WTC11 (cell line): ENCODE data around the gene ZNF266. TPM values are rescaled to one million over a fixed set of nuclear protein-coding genes. Genes with fewer than 3 reads are reported as not detected.

ENCODE experiments used
- ATAC-seq: fragments of 200-7000 bp; cut with Tn5 transposase; 2 replicates; pipeline ENCODE4 v1.10.0; 2021; ENCODE audit warnings: mild to moderate bottlenecking, moderate library complexity
- CTCF ChIA-PET: fragments of 300-600 bp; sonication (Branson Sonifier 250); formaldehyde crosslinking; loops from one replicate; lab custom pipeline; 2021; ENCODE audit warnings: antibody characterized with exemption; lab: Charles Lee
- POLR2A ChIA-PET: fragments of 350-600 bp; sonication (Branson Sonifier 250); formaldehyde crosslinking; loops from one replicate; lab custom pipeline; 2021; ENCODE audit warnings: antibody characterized with exemption; lab: Charles Lee
- DNase-seq: peaks from one replicate; pipeline ENCODE4 v3.0.0; 2021; ENCODE audit warnings: low spot score
- H3K27ac Mint-ChIP-seq: 2 replicates; pipeline ENCODE4 v1.8.0; 2021; ENCODE audit warnings: mixed read lengths
- H3K27me3 Mint-ChIP-seq: 2 replicates; pipeline ENCODE4 v1.8.0; 2021; ENCODE audit warnings: low read depth, mild to moderate bottlenecking, moderate library complexity, mixed read lengths
- H3K36me3 Mint-ChIP-seq: 2 replicates; pipeline ENCODE4 v1.8.0; 2021; ENCODE audit warnings: mixed read lengths
- H3K4me1 Mint-ChIP-seq: 2 replicates; pipeline ENCODE4 v1.8.0; 2022; ENCODE audit warnings: mixed read lengths
- H3K4me3 Mint-ChIP-seq: 2 replicates; pipeline ENCODE4 v1.8.0; 2021; ENCODE audit warnings: mild to moderate bottlenecking, moderate library complexity, mixed read lengths
- H3K9me3 Mint-ChIP-seq: 2 replicates; pipeline ENCODE4 v1.8.0; 2021; ENCODE audit warnings: mixed read lengths
- ATF2 ChIP-seq: sonication (generic); formaldehyde crosslinking; IDR thresholded peaks from 2 replicates; pipeline ENCODE4 v1.8.1; 2022; ENCODE audit warnings: low read depth, missing genetic modification reagents, borderline replicate concordance
- E2F4 ChIP-seq: sonication (generic); formaldehyde crosslinking; IDR thresholded peaks from 2 replicates; pipeline ENCODE4 v1.8.1; 2022; ENCODE audit warnings: low read depth, mild to moderate bottlenecking, moderate library complexity, missing genetic modification reagents, borderline replicate concordance
- E2F5 ChIP-seq: sonication (generic); formaldehyde crosslinking; IDR thresholded peaks from 2 replicates; pipeline ENCODE4 v1.8.1; 2022; ENCODE audit warnings: mild to moderate bottlenecking, moderate library complexity, missing genetic modification reagents
- FOXK1 ChIP-seq: sonication (generic); formaldehyde crosslinking; IDR thresholded peaks from 2 replicates; pipeline ENCODE4 v1.8.0; 2022; ENCODE audit warnings: mild to moderate bottlenecking, moderate library complexity, missing genetic modification reagents
- GABPB1 ChIP-seq: sonication (generic); formaldehyde crosslinking; IDR thresholded peaks from 2 replicates; pipeline ENCODE4 v1.8.1; 2023; ENCODE audit warnings: mild to moderate bottlenecking, missing genetic modification reagents
- GRHL2 ChIP-seq: fragments of 250-450 bp; sonication (Bioruptor Pico); IDR thresholded peaks from 2 replicates; pipeline ENCODE4 v1.8.0; 2022; ENCODE audit warnings: mild to moderate bottlenecking, moderate library complexity; ENCODE audit not compliant: insufficient replicate concordance, severe bottlenecking
- MAX ChIP-seq: sonication (generic); formaldehyde crosslinking; IDR thresholded peaks from 2 replicates; pipeline ENCODE4 v1.8.0; 2022; ENCODE audit warnings: mild to moderate bottlenecking, missing genetic modification reagents
- MYBL2 ChIP-seq: sonication (generic); formaldehyde crosslinking; IDR thresholded peaks from 2 replicates; pipeline ENCODE4 v1.8.1; 2023; ENCODE audit warnings: mild to moderate bottlenecking, moderate library complexity, missing genetic modification reagents
- NFYB ChIP-seq: sonication (generic); formaldehyde crosslinking; conservative IDR thresholded peaks from 2 replicates; pipeline ENCODE4 v1.8.0; 2022; ENCODE audit warnings: low read depth, missing genetic modification reagents
- NR1H2 ChIP-seq: sonication (generic); formaldehyde crosslinking; IDR thresholded peaks from 2 replicates; pipeline ENCODE4 v1.9.0; 2021; ENCODE audit warnings: mild to moderate bottlenecking, moderate library complexity, missing genetic modification reagents
- NR2C2 ChIP-seq: sonication (generic); formaldehyde crosslinking; IDR thresholded peaks from 2 replicates; pipeline ENCODE4 v1.8.0; 2022; ENCODE audit warnings: mild to moderate bottlenecking, missing genetic modification reagents
- PRRX2 ChIP-seq: fragments of 250-450 bp; sonication (Bioruptor Pico); IDR thresholded peaks from 2 replicates; pipeline ENCODE4 v1.8.0; 2021; ENCODE audit warnings: mild to moderate bottlenecking
- SP1 ChIP-seq: sonication (generic); formaldehyde crosslinking; conservative IDR thresholded peaks from 2 replicates; pipeline ENCODE4 v1.8.1; 2022; ENCODE audit warnings: missing genetic modification reagents
- TEAD4 ChIP-seq: sonication (generic); formaldehyde crosslinking; IDR thresholded peaks from 2 replicates; pipeline ENCODE4 v1.8.0; 2022; ENCODE audit warnings: mild to moderate bottlenecking, missing genetic modification reagents
- ZNF425 ChIP-seq: fragments of 250-450 bp; sonication (Bioruptor Pico); conservative IDR thresholded peaks from 2 replicates; pipeline ENCODE4 v1.9.0; 2021; ENCODE audit warnings: mild to moderate bottlenecking
- total RNA-seq: library from RNA; stranded (reverse); gene quantifications from 3 replicates; pipeline ENCODE4 v1.2.3, GENCODE V29; 2021
- TF ChIP-seq, protein P1 (sequence below): sonication (generic); formaldehyde crosslinking; IDR thresholded peaks from 2 replicates; pipeline ENCODE4 v1.8.1; 2023; ENCODE audit warnings: mild to moderate bottlenecking, missing genetic modification reagents
- TF ChIP-seq, protein P2 (sequence below): sonication (generic); formaldehyde crosslinking; IDR thresholded peaks from 2 replicates; pipeline ENCODE4 v1.8.0; 2022; ENCODE audit warnings: missing genetic modification reagents

ZNF266 gene
- total RNA-seq, 1 experiment from 2014 or later, result 19.4 TPM

DNA sequence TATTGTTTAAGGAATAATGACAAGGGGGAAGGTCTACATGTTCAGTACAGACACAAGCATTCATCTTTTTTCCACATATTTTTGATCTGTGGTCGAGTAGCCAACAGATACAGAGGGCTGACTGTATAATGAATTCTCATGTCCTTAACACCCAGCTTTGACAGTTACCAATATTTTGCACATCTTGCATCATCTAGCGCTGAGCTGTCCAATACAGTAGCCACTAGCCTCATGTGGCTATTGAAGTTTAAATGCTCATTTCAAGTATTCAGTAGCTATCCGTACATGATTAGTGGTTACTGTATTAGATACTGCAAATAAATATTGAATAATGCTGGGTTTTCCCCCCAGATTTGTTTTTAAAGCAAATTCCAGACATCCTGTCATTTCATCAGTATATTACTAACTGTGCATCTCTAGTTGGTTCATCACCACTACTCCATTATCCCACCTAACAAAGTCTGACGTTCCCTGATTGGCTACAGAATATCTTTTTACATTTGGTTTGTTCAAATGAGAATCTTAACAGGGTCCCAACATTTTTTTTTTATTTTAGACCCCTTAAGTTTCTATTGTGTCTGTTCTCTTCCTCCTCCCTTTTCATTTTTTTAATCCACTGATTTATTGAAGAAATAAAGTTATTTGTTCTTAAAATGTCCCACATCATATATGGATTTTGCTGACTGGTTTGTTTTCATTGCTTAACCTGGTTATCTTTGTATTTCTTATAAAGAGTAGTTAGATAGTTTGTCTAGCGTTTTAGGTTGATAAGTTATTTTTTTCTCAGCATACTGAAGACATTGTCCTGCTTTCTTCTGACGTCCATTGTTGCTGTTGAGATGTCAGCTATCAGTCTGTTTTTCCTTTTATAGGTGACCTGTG lies 64.4 kb downstream of the ZNF266 start:
- ATAC-seq (no peak), DNase-seq (no peak)
- peaks cover 74% of the 10 kb centered on the region for H3K36me3 Mint-ChIP-seq
- no peaks in the 10 kb centered on the region; the same call in 1 of the 2 replicates for H3K27me3 Mint-ChIP-seq
- peaks cover 82% of the 10 kb centered on the region for H3K9me3 Mint-ChIP-seq
- H3K27ac Mint-ChIP-seq, result no peak overlapping the region
- ChIA-PET CTCF (interaction anchor here (0.6 kb wide), 1 partner anchor 57 kb away, joined by 3 read pairs; no protein-coding TSS in a partner anchor), POLR2A (no interaction called here)
- no peaks in the 10 kb centered on the region for H3K4me1 Mint-ChIP-seq
- no peak overlapping the region for H3K4me3 Mint-ChIP-seq
- no peak for TF ChIP-seq NFYB (CRISPR knock-in tag)
- no peak for TF ChIP-seq E2F5 (CRISPR knock-in tag)
- TF ChIP-seq, protein P1, sequence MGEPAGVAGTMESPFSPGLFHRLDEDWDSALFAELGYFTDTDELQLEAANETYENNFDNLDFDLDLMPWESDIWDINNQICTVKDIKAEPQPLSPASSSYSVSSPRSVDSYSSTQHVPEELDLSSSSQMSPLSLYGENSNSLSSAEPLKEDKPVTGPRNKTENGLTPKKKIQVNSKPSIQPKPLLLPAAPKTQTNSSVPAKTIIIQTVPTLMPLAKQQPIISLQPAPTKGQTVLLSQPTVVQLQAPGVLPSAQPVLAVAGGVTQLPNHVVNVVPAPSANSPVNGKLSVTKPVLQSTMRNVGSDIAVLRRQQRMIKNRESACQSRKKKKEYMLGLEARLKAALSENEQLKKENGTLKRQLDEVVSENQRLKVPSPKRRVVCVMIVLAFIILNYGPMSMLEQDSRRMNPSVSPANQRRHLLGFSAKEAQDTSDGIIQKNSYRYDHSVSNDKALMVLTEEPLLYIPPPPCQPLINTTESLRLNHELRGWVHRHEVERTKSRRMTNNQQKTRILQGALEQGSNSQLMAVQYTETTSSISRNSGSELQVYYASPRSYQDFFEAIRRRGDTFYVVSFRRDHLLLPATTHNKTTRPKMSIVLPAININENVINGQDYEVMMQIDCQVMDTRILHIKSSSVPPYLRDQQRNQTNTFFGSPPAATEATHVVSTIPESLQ (CRISPR knock-in tag), result no peak
- peak; percentile 27; the same call in 1 of the 2 replicates for TF ChIP-seq GABPB1 (CRISPR knock-in tag)
- TF ChIP-seq NR2C2 (CRISPR knock-in tag), result no peak

GRCh38 chr19:9362905-9363304 lies 72.5 kb downstream of the ZNF266 start, which contains the start of gene ZNF177:
ZNF177 (plus strand) TSS chr19:9363013; CDS start chr19:9378312, 15,299 bp downstream.
- peaks cover 6% of the 10 kb centered on the region for H3K27me3 Mint-ChIP-seq
- H3K4me3 Mint-ChIP-seq, result peak within 1 kb of the TSS; percentile 32
- H3K4me1 Mint-ChIP-seq, result no peaks in the 10 kb centered on the region
- H3K27ac Mint-ChIP-seq, result no peak within 1 kb of the TSS
- peak; percentile 17 for DNase-seq
- H3K36me3 Mint-ChIP-seq, result peaks cover 62% of the 10 kb centered on the region
- H3K9me3 Mint-ChIP-seq, result peaks cover 55% of the 10 kb centered on the region
- ChIA-PET POLR2A (no interaction called here), CTCF (no interaction called here)
- no peak for ATAC-seq
- TF ChIP-seq SP1 (CRISPR knock-in tag) (no peak), GRHL2 (no peak), PRRX2 (CRISPR knock-in tag) (no peak), TEAD4 (CRISPR knock-in tag) (no peak), ZNF425 (CRISPR knock-in tag) (no peak), E2F4 (CRISPR knock-in tag) (no peak), MAX (CRISPR knock-in tag) (no peak), MYBL2 (CRISPR knock-in tag) (no peak), FOXK1 (CRISPR knock-in tag) (no peak), NR1H2 (CRISPR knock-in tag) (no peak), ATF2 (CRISPR knock-in tag) (no peak)
- TF ChIP-seq, protein P2, sequence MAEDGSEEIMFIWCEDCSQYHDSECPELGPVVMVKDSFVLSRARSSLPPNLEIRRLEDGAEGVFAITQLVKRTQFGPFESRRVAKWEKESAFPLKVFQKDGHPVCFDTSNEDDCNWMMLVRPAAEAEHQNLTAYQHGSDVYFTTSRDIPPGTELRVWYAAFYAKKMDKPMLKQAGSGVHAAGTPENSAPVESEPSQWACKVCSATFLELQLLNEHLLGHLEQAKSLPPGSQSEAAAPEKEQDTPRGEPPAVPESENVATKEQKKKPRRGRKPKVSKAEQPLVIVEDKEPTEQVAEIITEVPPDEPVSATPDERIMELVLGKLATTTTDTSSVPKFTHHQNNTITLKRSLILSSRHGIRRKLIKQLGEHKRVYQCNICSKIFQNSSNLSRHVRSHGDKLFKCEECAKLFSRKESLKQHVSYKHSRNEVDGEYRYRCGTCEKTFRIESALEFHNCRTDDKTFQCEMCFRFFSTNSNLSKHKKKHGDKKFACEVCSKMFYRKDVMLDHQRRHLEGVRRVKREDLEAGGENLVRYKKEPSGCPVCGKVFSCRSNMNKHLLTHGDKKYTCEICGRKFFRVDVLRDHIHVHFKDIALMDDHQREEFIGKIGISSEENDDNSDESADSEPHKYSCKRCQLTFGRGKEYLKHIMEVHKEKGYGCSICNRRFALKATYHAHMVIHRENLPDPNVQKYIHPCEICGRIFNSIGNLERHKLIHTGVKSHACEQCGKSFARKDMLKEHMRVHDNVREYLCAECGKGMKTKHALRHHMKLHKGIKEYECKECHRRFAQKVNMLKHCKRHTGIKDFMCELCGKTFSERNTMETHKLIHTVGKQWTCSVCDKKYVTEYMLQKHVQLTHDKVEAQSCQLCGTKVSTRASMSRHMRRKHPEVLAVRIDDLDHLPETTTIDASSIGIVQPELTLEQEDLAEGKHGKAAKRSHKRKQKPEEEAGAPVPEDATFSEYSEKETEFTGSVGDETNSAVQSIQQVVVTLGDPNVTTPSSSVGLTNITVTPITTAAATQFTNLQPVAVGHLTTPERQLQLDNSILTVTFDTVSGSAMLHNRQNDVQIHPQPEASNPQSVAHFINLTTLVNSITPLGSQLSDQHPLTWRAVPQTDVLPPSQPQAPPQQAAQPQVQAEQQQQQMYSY (CRISPR knock-in tag), result no peak
- TF ChIP-seq, protein P1 (CRISPR knock-in tag), result no peak
